GM18873 (cell line): ENCODE results near the gene LMBR1L.
"Not testable (repeated sequence)": the region's sequence is repeated elsewhere in the genome, so short reads cannot be mapped to it uniquely, and the experiment has no call there.

Experiments used
- ATAC-seq: cut with Tn5 transposase; IDR thresholded peaks from one replicate; pipeline ENCODE4 v1.9.1; 2021; ENCODE audit warnings: mild to moderate bottlenecking, moderate library complexity, moderate number of reproducible peaks; ENCODE audit not compliant: unreplicated experiment, low FRiP score

LMBR1L gene, protein sequence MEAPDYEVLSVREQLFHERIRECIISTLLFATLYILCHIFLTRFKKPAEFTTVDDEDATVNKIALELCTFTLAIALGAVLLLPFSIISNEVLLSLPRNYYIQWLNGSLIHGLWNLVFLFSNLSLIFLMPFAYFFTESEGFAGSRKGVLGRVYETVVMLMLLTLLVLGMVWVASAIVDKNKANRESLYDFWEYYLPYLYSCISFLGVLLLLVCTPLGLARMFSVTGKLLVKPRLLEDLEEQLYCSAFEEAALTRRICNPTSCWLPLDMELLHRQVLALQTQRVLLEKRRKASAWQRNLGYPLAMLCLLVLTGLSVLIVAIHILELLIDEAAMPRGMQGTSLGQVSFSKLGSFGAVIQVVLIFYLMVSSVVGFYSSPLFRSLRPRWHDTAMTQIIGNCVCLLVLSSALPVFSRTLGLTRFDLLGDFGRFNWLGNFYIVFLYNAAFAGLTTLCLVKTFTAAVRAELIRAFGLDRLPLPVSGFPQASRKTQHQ

GRCh38 chr12:49110464-49111155 lies at the start of gene LMBR1L:
Gene LMBR1L, minus strand, starts transcription at chr12:49110847. Its CDS starts 292 bp downstream, at chr12:49110555.
- ATAC-seq = peak; percentile 97

GRCh38 chr12:49160399-49160798 lies 49.8 kb upstream of the LMBR1L start:
- ATAC-seq = peak; percentile 44

GRCh38 chr12:49154221-49154620 lies 43.6 kb upstream of the LMBR1L start:
- no peak for ATAC-seq

- ATAC-seq = no peak
Measured at GRCh38 chr12:49147384-49147783, 36.7 kb upstream of the LMBR1L start.

- ATAC-seq = no peak
Measured at GRCh38 chr12:49146406-49146805, 35.8 kb upstream of the LMBR1L start.

DNA sequence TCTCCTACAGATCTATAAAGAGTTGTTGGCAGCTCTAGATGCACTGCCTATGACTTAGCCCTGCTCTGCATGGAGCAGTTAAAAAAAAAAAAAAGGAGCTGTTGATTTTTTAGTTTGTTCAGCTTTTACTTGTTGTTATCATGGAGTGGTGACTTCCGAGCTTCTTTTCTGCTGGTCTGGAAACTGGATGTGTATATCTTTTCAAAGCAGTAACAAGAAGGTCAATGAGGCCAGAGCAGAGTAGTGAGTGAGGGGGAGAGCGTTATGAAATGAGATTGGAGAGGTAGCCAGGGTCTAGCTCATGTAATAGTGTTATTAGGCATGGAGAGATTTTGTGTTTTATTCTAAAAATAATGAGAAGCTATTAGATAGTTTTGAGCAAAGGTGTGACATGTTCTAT lies 33.7 kb upstream of the LMBR1L start:
- no peak for ATAC-seq

DNA sequence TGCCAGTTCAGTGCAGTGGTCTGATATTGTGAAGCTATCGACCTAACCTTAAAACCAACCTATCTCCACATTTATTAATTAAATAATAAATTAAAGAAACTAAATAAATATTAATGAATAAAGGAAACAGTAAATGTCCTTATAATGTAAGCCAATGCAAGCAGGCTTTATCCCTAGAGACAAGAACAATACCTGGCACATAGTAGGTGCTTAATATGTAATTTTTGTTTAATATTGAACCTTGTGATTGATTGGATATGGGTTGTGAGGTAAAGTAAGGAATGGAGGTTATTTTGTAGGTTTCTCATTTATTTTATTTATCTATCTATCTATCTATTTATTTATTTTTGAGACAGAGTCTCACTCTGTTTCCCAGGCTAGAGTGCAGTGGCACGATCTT lies 28.4 kb upstream of the LMBR1L start:
- no peak for ATAC-seq

GRCh38 chr12:49138587-49138986 lies 27.9 kb upstream of the LMBR1L start:
- no peak for ATAC-seq

GRCh38 chr12:49137476-49137875 lies 26.8 kb upstream of the LMBR1L start:
- ATAC-seq = no peak

DNA sequence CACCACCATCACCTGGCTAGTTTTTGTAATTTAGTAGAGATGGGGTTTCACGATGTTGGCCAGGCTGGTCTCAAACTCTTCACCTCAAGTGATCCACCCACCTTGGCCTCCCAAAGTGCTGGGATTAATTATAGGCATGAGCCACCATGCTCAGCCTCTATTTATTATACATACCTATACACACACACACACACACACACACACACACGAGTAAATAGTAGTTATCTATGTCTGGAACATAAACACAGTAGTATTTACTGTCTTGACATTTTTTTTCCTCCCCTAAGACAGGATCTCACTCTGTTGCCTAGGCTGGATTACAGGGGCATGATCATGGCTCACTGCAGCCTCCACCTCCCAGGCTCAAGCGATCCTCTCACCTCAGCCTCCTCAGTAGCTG lies 26.4 kb upstream of the LMBR1L start:
- not testable (repeated sequence) for ATAC-seq

- ATAC-seq = no peak
Measured at GRCh38 chr12:49133590-49133989, 22.9 kb upstream of the LMBR1L start.

DNA sequence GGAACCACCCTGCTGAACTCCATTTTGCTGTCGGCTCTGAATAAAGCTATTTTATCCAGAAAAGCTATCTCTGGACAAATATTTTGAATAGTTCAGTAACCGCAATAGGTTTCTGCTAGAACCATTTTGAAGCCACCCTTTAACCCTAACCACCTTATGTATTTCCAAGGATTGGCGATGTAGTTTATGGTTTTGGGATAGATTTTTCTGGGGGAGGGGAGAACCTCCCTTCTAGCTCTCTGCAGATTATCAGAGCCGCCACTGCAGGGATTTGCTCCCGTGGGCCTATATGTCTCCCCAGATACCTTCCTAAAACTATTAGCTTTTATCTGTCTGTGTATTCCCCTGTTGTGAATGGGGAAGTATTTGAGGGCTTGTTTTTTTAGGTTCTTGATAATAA lies 22.4 kb upstream of the LMBR1L start:
- ATAC-seq = no peak

- ATAC-seq = peak; percentile 2
Measured at GRCh38 chr12:49131894-49132461, 21.3 kb upstream of the LMBR1L start.

DNA sequence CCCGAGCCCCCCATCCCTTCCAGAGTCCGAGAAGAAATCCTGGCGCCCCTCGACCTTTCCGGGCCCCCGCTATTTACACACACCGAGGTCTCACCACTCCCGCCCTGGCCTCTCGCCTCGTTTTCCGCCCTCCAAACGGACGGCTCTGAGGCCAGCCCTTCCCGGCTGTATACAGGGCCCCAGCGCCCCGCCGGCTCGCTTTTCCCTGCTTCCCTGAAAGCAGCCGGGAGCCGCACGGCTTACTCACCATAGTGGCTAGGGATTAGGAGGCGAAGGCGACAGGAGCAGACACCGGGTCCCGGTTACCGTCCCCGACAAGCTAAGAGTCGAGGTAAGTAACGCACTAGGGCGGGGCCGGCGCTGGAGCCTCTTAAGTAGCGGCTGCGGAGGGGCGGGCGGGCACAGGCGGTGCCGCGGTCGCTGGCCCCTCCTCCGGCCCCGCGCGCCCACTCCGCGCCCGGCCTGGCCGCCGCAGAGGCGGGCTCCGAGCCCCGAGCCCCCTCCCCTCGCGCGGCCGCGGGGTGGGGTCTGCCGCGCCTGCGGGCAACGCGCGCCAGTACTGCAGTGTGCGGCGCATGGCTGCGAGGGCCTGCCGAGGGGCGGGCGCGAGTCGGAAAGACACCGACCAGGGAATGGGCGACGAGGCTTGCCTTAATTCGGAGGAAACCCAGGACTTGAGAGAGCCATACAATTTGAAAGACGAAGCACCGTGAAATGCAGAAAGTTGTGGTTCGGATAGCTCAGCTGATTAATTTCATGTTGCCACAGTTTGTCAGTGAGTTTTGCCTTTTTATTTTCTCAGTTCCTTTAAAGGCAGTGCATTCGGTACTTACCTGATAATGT lies 20.6 kb upstream of the LMBR1L start, which contains the start of gene TUBA1B:
TUBA1B (minus strand) TSS at position 345 of the 843 bp plus-strand sequence; CDS start at position 250, 95 bp downstream.
- ATAC-seq = peak; percentile 44

- peak; percentile 36 for ATAC-seq
Measured at GRCh38 chr12:49130151-49131050, 19.8 kb upstream of the LMBR1L start.

DNA sequence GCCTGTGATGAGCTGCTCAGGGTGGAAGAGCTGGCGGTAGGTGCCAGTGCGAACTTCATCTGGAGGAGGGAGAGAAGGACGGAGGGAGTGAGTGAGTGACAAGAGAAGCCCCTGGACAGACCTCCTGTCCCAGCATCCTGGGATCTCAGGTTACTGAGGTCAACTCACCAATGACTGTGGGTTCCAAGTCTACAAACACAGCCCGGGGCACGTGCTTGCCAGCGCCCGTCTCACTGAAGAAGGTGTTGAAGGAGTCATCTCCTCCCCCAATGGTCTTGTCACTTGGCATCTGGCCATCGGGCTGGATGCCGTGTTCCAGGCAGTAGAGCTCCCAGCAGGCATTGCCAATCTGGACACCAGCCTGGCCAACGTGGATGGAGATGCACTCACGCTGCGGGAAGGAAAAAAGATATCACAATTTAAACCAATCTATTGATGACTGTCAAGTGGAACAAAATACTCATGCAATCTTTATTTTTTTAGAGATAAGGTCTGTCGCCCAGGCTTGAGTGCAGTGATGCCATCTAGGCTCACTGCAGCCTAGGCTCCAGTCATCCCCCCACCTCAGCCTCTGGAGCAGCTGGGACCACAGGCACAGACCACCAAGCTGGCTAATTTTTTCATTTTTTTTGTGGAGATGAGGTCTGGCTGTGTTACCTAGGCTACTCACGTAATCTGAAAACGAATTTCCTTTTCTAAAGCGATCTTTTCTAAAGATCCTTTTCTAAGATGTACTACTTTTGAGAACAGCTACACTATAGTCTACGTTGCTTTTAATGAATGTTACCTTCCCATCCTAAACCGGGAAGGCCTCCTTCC lies 18.9 kb upstream of the LMBR1L start:
- no peak for ATAC-seq

DNA sequence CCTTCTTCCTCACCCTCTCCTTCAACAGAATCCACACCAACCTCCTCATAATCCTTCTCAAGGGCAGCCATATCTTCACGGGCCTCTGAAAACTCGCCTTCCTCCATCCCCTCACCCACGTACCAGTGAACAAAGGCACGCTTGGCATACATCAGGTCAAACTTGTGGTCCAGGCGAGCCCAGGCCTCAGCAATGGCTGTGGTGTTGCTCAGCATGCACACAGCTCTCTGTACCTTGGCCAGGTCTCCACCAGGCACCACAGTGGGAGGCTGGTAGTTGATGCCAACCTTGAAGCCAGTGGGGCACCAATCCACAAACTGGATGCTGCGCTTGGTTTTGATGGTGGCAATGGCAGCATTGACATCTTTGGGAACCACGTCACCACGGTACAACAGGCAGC lies 17.3 kb upstream of the LMBR1L start:
- not testable (repeated sequence) for ATAC-seq
